Thoracic aorta (tissue), 2 donors: ENCODE data around the gene LHPP. TPM values are rescaled to one million over a fixed set of nuclear protein-coding genes. Genes with fewer than 3 reads are reported as not detected.

Source experiments
- ATAC-seq: fragments of 150-250 bp; one replicate; pipeline ENCODE4 v1.8.0; 2017; ENCODE audit warnings: low read depth; ENCODE audit not compliant: insufficient number of reproducible peaks, low FRiP score
- DNase-seq: peaks from one replicate; pipeline ENCODE4 v3.0.0-alpha.2; 2020; ENCODE audit warnings: low spot score
- H3K27ac ChIP-seq, 2 donors: fragments of 200-600 bp; sonication (generic); 1 replicate in 1 of 2; 2 replicates in 1 of 2; pipeline ENCODE4 v1.5.1; 2016; ENCODE audit warnings: mild to moderate bottlenecking in 2 of 2, moderate library complexity in 2 of 2
- H3K27me3 ChIP-seq: fragments of 200-600 bp; sonication (generic); replicated peaks from 2 replicates; pipeline ENCODE4 v1.6.0; 2016; ENCODE audit warnings: mild to moderate bottlenecking; ENCODE audit not compliant: insufficient read depth
- H3K36me3 ChIP-seq: fragments of 200-600 bp; sonication (generic); one replicate; pipeline ENCODE4 v1.5.1; 2016
- H3K4me1 ChIP-seq, 2 donors: fragments of 200-600 bp; sonication (generic); 1 replicate in 1 of 2; 2 replicates in 1 of 2; pipeline versions ENCODE4 v1.5.1 to v1.6.0; 2016; ENCODE audit warnings: low read depth in 2 of 2, mild to moderate bottlenecking in 1 of 2; ENCODE audit not compliant: control insufficient read depth in 1 of 2
- H3K4me3 ChIP-seq: fragments of 200-600 bp; sonication (generic); 2 replicates; pipeline ENCODE4 v1.5.1; 2016; ENCODE audit warnings: mild to moderate bottlenecking
- H3K9me3 ChIP-seq: fragments of 200-600 bp; sonication (generic); 2 replicates; pipeline ENCODE4 v1.5.1; 2016
- CTCF ChIP-seq: fragments of 200-600 bp; sonication (generic); IDR thresholded peaks from one replicate; pipeline ENCODE4 v1.5.1; 2019; ENCODE audit warnings: antibody characterized with exemption
- total RNA-seq, 2 donors: library from RNA; depleted of rRNA; stranded (reverse); fragments of >200 nt; gene quantifications; one replicate each; pipeline versions ENCODE4 v1.1.0 to v1.2.3, GENCODE V29; 2016

LHPP gene
- total RNA-seq, 2 donors from 2014 or later, result 7.2 to 24.1 TPM

GRCh38 chr10:124511205-124512039, 49.8 kb downstream of the LHPP start:
- Histone ChIP-seq H3K36me3 (no peaks in the 10 kb centered on the region), H3K27me3 (no peaks in the 10 kb centered on the region), H3K27ac (no peak overlapping the region), H3K4me1 (no peaks in the 10 kb centered on the region), H3K4me3 (no peak overlapping the region), H3K9me3 (no peaks in the 10 kb centered on the region)
- DNase-seq, result no peak
- ATAC-seq, result no peak
- TF ChIP-seq CTCF, result no peak

GRCh38 chr10:124512040-124512428, 50.4 kb downstream of the LHPP start:
- H3K9me3 ChIP-seq, result no peaks in the 10 kb centered on the region
- no peaks in the 10 kb centered on the region for H3K36me3 ChIP-seq
- no peak for DNase-seq
- no peak for ATAC-seq
- no peaks in the 10 kb centered on the region for H3K4me1 ChIP-seq
- no peaks in the 10 kb centered on the region for H3K27me3 ChIP-seq
- no peak overlapping the region for H3K27ac ChIP-seq
- no peak overlapping the region for H3K4me3 ChIP-seq
- TF ChIP-seq CTCF, result no peak

DNA sequence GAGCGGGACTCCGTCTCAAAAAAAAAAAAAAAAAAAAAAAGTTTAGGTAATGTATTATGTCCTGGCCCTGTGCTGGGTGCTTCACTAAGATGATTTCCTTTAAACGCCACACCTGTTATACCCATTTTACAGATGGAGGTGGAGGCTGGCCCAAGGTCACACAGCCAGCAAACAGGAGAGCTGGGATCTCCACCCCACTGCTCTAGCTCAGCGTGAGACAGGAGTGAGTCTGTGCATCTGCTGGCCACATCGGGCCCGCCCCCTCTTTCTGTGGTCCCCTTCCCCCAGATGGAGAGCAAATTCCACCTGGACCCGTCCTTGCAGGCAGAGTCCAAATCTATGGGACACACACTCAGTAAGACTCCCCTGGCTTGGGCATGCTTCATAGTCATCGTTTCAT, 51.0 kb downstream of the LHPP start:
- DNase-seq (no peak), ATAC-seq (no peak)
- no peaks in the 10 kb centered on the region for H3K9me3 ChIP-seq
- no peaks in the 10 kb centered on the region for H3K36me3 ChIP-seq
- H3K27me3 ChIP-seq, result no peaks in the 10 kb centered on the region
- no peak overlapping the region for H3K4me3 ChIP-seq
- H3K4me1 ChIP-seq, result no peaks in the 10 kb centered on the region
- no peak overlapping the region for H3K27ac ChIP-seq
- TF ChIP-seq CTCF, result no peak

GRCh38 chr10:124515244-124515970, 53.8 kb downstream of the LHPP start:
- no peak overlapping the region for H3K27ac ChIP-seq
- no peak for DNase-seq

More at GRCh38 chr10:124515244-124515970, 53.8 kb downstream of the LHPP start:
- Histone ChIP-seq H3K27me3 (no peaks in the 10 kb centered on the region), H3K4me3 (no peak overlapping the region), H3K9me3 (no peaks in the 10 kb centered on the region), H3K36me3 (no peaks in the 10 kb centered on the region), H3K4me1 (no peaks in the 10 kb centered on the region)
- TF ChIP-seq CTCF, result no peak
- ATAC-seq, result no peak
